Measurements from ENCODE around the gene NKTR. TPM values are rescaled to one million over a fixed set of nuclear protein-coding genes. Genes with fewer than 3 reads are reported as not detected.

The NKTR gene
- total RNA-seq, 2 experiments from 2014 or later = 43.9 to 52.9 TPM

GRCh38 chr3:42612217-42612616 lies 11.7 kb downstream of the NKTR start:
- Mint-ChIP-seq H3K4me3 (no peak overlapping the region), H3K27ac (no peak overlapping the region), H3K4me1 (peaks cover 54% of the 10 kb centered on the region), H3K27me3 (no peaks in the 10 kb centered on the region), H3K36me3 (peaks cover 37% of the 10 kb centered on the region), H3K9me3 (no peaks in the 10 kb centered on the region)
- DNase-seq = no peak

GRCh38 chr3:42612928-42613327 lies 12.4 kb downstream of the NKTR start:
- H3K36me3 Mint-ChIP-seq = peaks cover 34% of the 10 kb centered on the region
- H3K4me3 Mint-ChIP-seq = no peak overlapping the region
- peak overlapping the region; percentile 34 for H3K27ac Mint-ChIP-seq
- H3K27me3 Mint-ChIP-seq = no peaks in the 10 kb centered on the region
- no peaks in the 10 kb centered on the region for H3K9me3 Mint-ChIP-seq
- DNase-seq = no peak
- H3K4me1 Mint-ChIP-seq = peaks cover 53% of the 10 kb centered on the region

- no peak for DNase-seq
- H3K36me3 Mint-ChIP-seq = peaks cover 30% of the 10 kb centered on the region
- H3K4me1 Mint-ChIP-seq = peaks cover 53% of the 10 kb centered on the region
- H3K27me3 Mint-ChIP-seq = no peaks in the 10 kb centered on the region
- no peak overlapping the region for H3K27ac Mint-ChIP-seq
- H3K4me3 Mint-ChIP-seq = no peak overlapping the region
- no peaks in the 10 kb centered on the region for H3K9me3 Mint-ChIP-seq
Observed at GRCh38 chr3:42613462-42613861, 13.0 kb downstream of the NKTR start.

GRCh38 chr3:42631620-42632019 lies 31.1 kb downstream of the NKTR start:
- no peaks in the 10 kb centered on the region for H3K9me3 Mint-ChIP-seq
- no peak overlapping the region for H3K27ac Mint-ChIP-seq
- H3K4me1 Mint-ChIP-seq = peaks cover 10% of the 10 kb centered on the region
- no peak for DNase-seq
- H3K36me3 Mint-ChIP-seq = peaks cover 19% of the 10 kb centered on the region
- no peaks in the 10 kb centered on the region for H3K27me3 Mint-ChIP-seq
- H3K4me3 Mint-ChIP-seq = no peak overlapping the region

- no peak overlapping the region for H3K27ac Mint-ChIP-seq
Observed at GRCh38 chr3:42632146-42632545, 31.7 kb downstream of the NKTR start.

GRCh38 chr3:42633544-42633943 lies 33.1 kb downstream of the NKTR start:
- Mint-ChIP-seq H3K27ac (no peak overlapping the region), H3K27me3 (no peaks in the 10 kb centered on the region), H3K4me3 (no peak overlapping the region), H3K4me1 (peaks cover 6% of the 10 kb centered on the region), H3K9me3 (no peaks in the 10 kb centered on the region), H3K36me3 (peaks cover 15% of the 10 kb centered on the region)
- no peak for DNase-seq

More at GRCh38 chr3:42632146-42632545, 31.7 kb downstream of the NKTR start:
- no peaks in the 10 kb centered on the region for H3K9me3 Mint-ChIP-seq
- peaks cover 9% of the 10 kb centered on the region for H3K4me1 Mint-ChIP-seq
- peaks cover 19% of the 10 kb centered on the region for H3K36me3 Mint-ChIP-seq
- no peaks in the 10 kb centered on the region for H3K27me3 Mint-ChIP-seq
- H3K4me3 Mint-ChIP-seq = no peak overlapping the region
- no peak for DNase-seq

GRCh38 chr3:42635111-42635510 lies 34.6 kb downstream of the NKTR start:
- peaks cover 17% of the 10 kb centered on the region for H3K36me3 Mint-ChIP-seq

GRCh38 chr3:42637001-42637400 lies 36.5 kb downstream of the NKTR start:
- no peak overlapping the region for H3K4me3 Mint-ChIP-seq
- no peak for DNase-seq
- H3K4me1 Mint-ChIP-seq = peaks cover 8% of the 10 kb centered on the region
- no peaks in the 10 kb centered on the region for H3K9me3 Mint-ChIP-seq
- H3K27me3 Mint-ChIP-seq = no peaks in the 10 kb centered on the region
- H3K36me3 Mint-ChIP-seq = peaks cover 20% of the 10 kb centered on the region
- H3K27ac Mint-ChIP-seq = no peak overlapping the region

More at GRCh38 chr3:42635111-42635510, 34.6 kb downstream of the NKTR start:
- no peak overlapping the region for H3K4me3 Mint-ChIP-seq
- H3K27ac Mint-ChIP-seq = peak overlapping the region; percentile 61
- H3K4me1 Mint-ChIP-seq = peaks cover 6% of the 10 kb centered on the region
- DNase-seq = no peak
- no peaks in the 10 kb centered on the region for H3K9me3 Mint-ChIP-seq
- H3K27me3 Mint-ChIP-seq = no peaks in the 10 kb centered on the region

GRCh38 chr3:42638339-42638842 lies 37.9 kb downstream of the NKTR start:
- H3K9me3 Mint-ChIP-seq = no peaks in the 10 kb centered on the region
- DNase-seq = peak; percentile 24
- peaks cover 19% of the 10 kb centered on the region for H3K36me3 Mint-ChIP-seq
- no peaks in the 10 kb centered on the region for H3K27me3 Mint-ChIP-seq
- H3K4me3 Mint-ChIP-seq = no peak overlapping the region
- peaks cover 8% of the 10 kb centered on the region for H3K4me1 Mint-ChIP-seq
- H3K27ac Mint-ChIP-seq = no peak overlapping the region

GRCh38 chr3:42639192-42639591 lies 38.7 kb downstream of the NKTR start:
- H3K4me1 Mint-ChIP-seq = peaks cover 8% of the 10 kb centered on the region
- H3K27ac Mint-ChIP-seq = no peak overlapping the region

GRCh38 chr3:42640129-42640528 lies 39.6 kb downstream of the NKTR start:
- H3K4me1 Mint-ChIP-seq = peaks cover 6% of the 10 kb centered on the region
- no peak overlapping the region for H3K4me3 Mint-ChIP-seq
- no peaks in the 10 kb centered on the region for H3K27me3 Mint-ChIP-seq
- no peaks in the 10 kb centered on the region for H3K9me3 Mint-ChIP-seq
- H3K27ac Mint-ChIP-seq = no peak overlapping the region
- peaks cover 17% of the 10 kb centered on the region for H3K36me3 Mint-ChIP-seq
- DNase-seq = no peak

More at GRCh38 chr3:42639192-42639591, 38.7 kb downstream of the NKTR start:
- Mint-ChIP-seq H3K36me3 (peaks cover 12% of the 10 kb centered on the region), H3K9me3 (no peaks in the 10 kb centered on the region), H3K27me3 (no peaks in the 10 kb centered on the region), H3K4me3 (no peak overlapping the region)
- no peak for DNase-seq

GRCh38 chr3:42640771-42641370 lies 40.4 kb downstream of the NKTR start:
- Mint-ChIP-seq H3K27ac (peak overlapping the region; percentile 55), H3K36me3 (peaks cover 19% of the 10 kb centered on the region), H3K9me3 (no peaks in the 10 kb centered on the region), H3K27me3 (no peaks in the 10 kb centered on the region), H3K4me3 (no peak overlapping the region), H3K4me1 (peaks cover 6% of the 10 kb centered on the region)
- no peak for DNase-seq

- H3K4me1 Mint-ChIP-seq = peaks cover 9% of the 10 kb centered on the region
- H3K27ac Mint-ChIP-seq = no peak overlapping the region
- peaks cover 16% of the 10 kb centered on the region for H3K36me3 Mint-ChIP-seq
- H3K27me3 Mint-ChIP-seq = no peaks in the 10 kb centered on the region
- DNase-seq = no peak
- H3K9me3 Mint-ChIP-seq = no peaks in the 10 kb centered on the region
- no peak overlapping the region for H3K4me3 Mint-ChIP-seq
Observed at GRCh38 chr3:42647821-42648459, 47.5 kb downstream of the NKTR start.

GRCh38 chr3:42649006-42649405 lies 48.5 kb downstream of the NKTR start:
- Mint-ChIP-seq H3K4me3 (no peak overlapping the region), H3K27ac (no peak overlapping the region), H3K27me3 (peaks cover 7% of the 10 kb centered on the region), H3K9me3 (no peaks in the 10 kb centered on the region), H3K4me1 (peaks cover 15% of the 10 kb centered on the region), H3K36me3 (peaks cover 16% of the 10 kb centered on the region)
- DNase-seq = no peak

- H3K27ac Mint-ChIP-seq = no peak overlapping the region
- no peaks in the 10 kb centered on the region for H3K9me3 Mint-ChIP-seq
- H3K27me3 Mint-ChIP-seq = peaks cover 7% of the 10 kb centered on the region
- no peak for DNase-seq
- peaks cover 11% of the 10 kb centered on the region for H3K36me3 Mint-ChIP-seq
- peaks cover 15% of the 10 kb centered on the region for H3K4me1 Mint-ChIP-seq
- no peak overlapping the region for H3K4me3 Mint-ChIP-seq
Observed at GRCh38 chr3:42649783-42650182, 49.3 kb downstream of the NKTR start.

All from activated naive CD8-positive, alpha-beta T cell treated with anti-CD3 and anti-CD28 coated beads for 36 hours (primary cell).